Mesendoderm (in vitro differentiated cells): ENCODE measurements around the gene MAD1L1.

ENCODE experiments used
- DNase-seq: peaks from one replicate; pipeline ENCODE4 v3.0.0; 2013
- H2AK5ac ChIP-seq: 2 replicates; pipeline ENCODE4 v1.6.1; 2013; ENCODE audit warnings: low read length, inconsistent platforms
- H2BK120ac ChIP-seq: 2 replicates; pipeline ENCODE4 v1.6.1; 2013; ENCODE audit warnings: low read depth, mild to moderate bottlenecking, low read length, moderate library complexity, mixed read lengths
- H2BK15ac ChIP-seq: replicated peaks from 2 replicates; pipeline ENCODE4 v1.6.1; 2013; ENCODE audit warnings: low read depth, mild to moderate bottlenecking, moderate library complexity
- H2BK5ac ChIP-seq: 2 replicates; pipeline ENCODE4 v1.6.1; 2013; ENCODE audit warnings: low read length, inconsistent platforms
- H3K18ac ChIP-seq: 2 replicates; pipeline ENCODE4 v1.6.1; 2013; ENCODE audit warnings: mild to moderate bottlenecking, low read length, mixed read lengths
- H3K23ac ChIP-seq: one replicate; pipeline ENCODE4 v1.6.1; 2013; ENCODE audit warnings: low read length
- H3K27ac ChIP-seq: 2 replicates; pipeline ENCODE4 v1.5.1; 2013; ENCODE audit warnings: low read depth, mild to moderate bottlenecking, inconsistent platforms, low read length, moderate library complexity
- H3K27me3 ChIP-seq: 2 replicates; pipeline ENCODE4 v1.6.1; 2013; ENCODE audit warnings: low read length, control low read depth, mild to moderate bottlenecking, inconsistent platforms; ENCODE audit not compliant: insufficient read depth, poor library complexity
- H3K36me3 ChIP-seq: 2 replicates; pipeline ENCODE4 v1.6.1; 2013; ENCODE audit warnings: low read length, inconsistent platforms; ENCODE audit not compliant: control insufficient read depth, insufficient read depth
- H3K4ac ChIP-seq: one replicate; pipeline ENCODE4 v1.6.1; 2013; ENCODE audit warnings: low read depth, mild to moderate bottlenecking, low read length, moderate library complexity
- H3K4me1 ChIP-seq: 2 replicates; pipeline ENCODE4 v1.6.1; 2013; ENCODE audit warnings: low read depth, low read length, inconsistent platforms; ENCODE audit not compliant: control insufficient read depth
- H3K4me2 ChIP-seq: 2 replicates; pipeline ENCODE4 v1.6.1; 2013; ENCODE audit warnings: low read length
- H3K4me3 ChIP-seq: 2 replicates; pipeline ENCODE4 v1.5.1; 2013; ENCODE audit warnings: mild to moderate bottlenecking, low read length
- H3K56ac ChIP-seq: one replicate; pipeline ENCODE4 v1.6.1; 2013; ENCODE audit warnings: low read length
- H3K79me1 ChIP-seq: 2 replicates; pipeline ENCODE4 v1.6.1; 2013; ENCODE audit warnings: low read length, inconsistent platforms
- H3K79me2 ChIP-seq: 2 replicates; pipeline ENCODE4 v1.6.1; 2013; ENCODE audit warnings: mild to moderate bottlenecking, low read length; ENCODE audit not compliant: control insufficient read depth, insufficient read depth
- H3K9ac ChIP-seq: 2 replicates; pipeline ENCODE4 v1.6.1; 2013; ENCODE audit warnings: low read length, inconsistent platforms
- H4K5ac ChIP-seq: one replicate; pipeline ENCODE4 v1.6.1; 2013; ENCODE audit warnings: low read length
- H4K8ac ChIP-seq: one replicate; pipeline ENCODE4 v1.6.1; 2013; ENCODE audit warnings: low read depth, mild to moderate bottlenecking, control low read depth, low read length, moderate library complexity
- WGBS: extraction: QIAGEN DNeasy Blood & Tissue Kit; methylation state at CpG from one replicate; pipeline ENCODE4 v1.1.7; 2013; ENCODE audit warnings: low lambda C conversion rate, missing lambda C conversion rate; ENCODE audit not compliant: insufficient coverage; ENCODE audit errors: extremely low coverage; 5-methylcytosine and 5-hydroxymethylcytosine counted together

The MAD1L1 gene

GRCh38 chr7:1898628-1899185, 334.0 kb downstream of the MAD1L1 start:
- Histone ChIP-seq H4K5ac (no peak overlapping the region), H4K8ac (no peak overlapping the region), H2BK5ac (no peak overlapping the region), H3K4me3 (no peak overlapping the region), H3K4ac (no peak overlapping the region), H3K27me3 (no peaks in the 10 kb centered on the region), H3K4me2 (no peak overlapping the region), H3K56ac (no peak overlapping the region), H3K36me3 (no peaks in the 10 kb centered on the region), H2AK5ac (no peak overlapping the region), H3K79me1 (no peaks in the 10 kb centered on the region), H3K79me2 (no peaks in the 10 kb centered on the region), H3K18ac (no peak overlapping the region), H3K27ac (no peak overlapping the region), H3K23ac (no peak overlapping the region), H2BK15ac (no peak overlapping the region), H2BK120ac (no peak overlapping the region), H3K9ac (no peak overlapping the region), H3K4me1 (no peaks in the 10 kb centered on the region)
- no CpG with 5 or more reads among the region's 24 CpGs for WGBS
- DNase-seq: no peak

- no CpG with 5 or more reads among the region's 40 CpGs for whole genome bisulfite sequencing
- Histone ChIP-seq H3K27ac (no peak overlapping the region), H2BK120ac (no peak overlapping the region), H2BK15ac (no peak overlapping the region), H4K8ac (no peak overlapping the region), H3K9ac (no peak overlapping the region), H3K4me2 (no peak overlapping the region), H3K79me1 (no peaks in the 10 kb centered on the region), H3K18ac (no peak overlapping the region), H3K4ac (no peak overlapping the region), H3K23ac (no peak overlapping the region), H3K56ac (no peak overlapping the region), H3K4me1 (no peaks in the 10 kb centered on the region), H3K4me3 (no peak overlapping the region), H3K36me3 (no peaks in the 10 kb centered on the region), H4K5ac (no peak overlapping the region), H3K79me2 (no peaks in the 10 kb centered on the region), H2BK5ac (no peak overlapping the region), H2AK5ac (no peak overlapping the region), H3K27me3 (no peaks in the 10 kb centered on the region)
- no peak for DNase-seq
Observed at GRCh38 chr7:1897861-1898627, 334.7 kb downstream of the MAD1L1 start.

- Histone ChIP-seq H3K18ac (no peak overlapping the region), H3K4me3 (no peak overlapping the region), H3K27ac (no peak overlapping the region), H3K27me3 (no peaks in the 10 kb centered on the region), H4K8ac (no peak overlapping the region), H3K4ac (no peak overlapping the region), H3K79me1 (no peaks in the 10 kb centered on the region), H2AK5ac (no peak overlapping the region), H3K9ac (no peak overlapping the region), H3K56ac (no peak overlapping the region), H3K4me1 (no peaks in the 10 kb centered on the region), H3K79me2 (no peaks in the 10 kb centered on the region), H3K36me3 (no peaks in the 10 kb centered on the region), H2BK15ac (no peak overlapping the region), H3K23ac (no peak overlapping the region), H2BK5ac (no peak overlapping the region), H4K5ac (no peak overlapping the region), H3K4me2 (no peak overlapping the region), H2BK120ac (no peak overlapping the region)
- no CpG with 5 or more reads among the region's 41 CpGs for WGBS
- no peak for DNase-seq
Observed at GRCh38 chr7:1897076-1897860, 335.5 kb downstream of the MAD1L1 start.

GRCh38 chr7:1895664-1896515, 336.9 kb downstream of the MAD1L1 start:
- no CpG with 5 or more reads among the region's 30 CpGs for WGBS
- H3K23ac ChIP-seq: no peak overlapping the region

GRCh38 chr7:1894906-1895663, 337.7 kb downstream of the MAD1L1 start:
- Histone ChIP-seq H3K4ac (no peak overlapping the region), H3K36me3 (no peaks in the 10 kb centered on the region), H3K79me2 (no peaks in the 10 kb centered on the region), H3K56ac (no peak overlapping the region), H3K23ac (no peak overlapping the region), H3K27me3 (no peaks in the 10 kb centered on the region), H3K4me1 (no peaks in the 10 kb centered on the region), H3K9ac (no peak overlapping the region), H2AK5ac (no peak overlapping the region), H4K5ac (no peak overlapping the region), H2BK15ac (no peak overlapping the region), H2BK120ac (no peak overlapping the region), H3K18ac (no peak overlapping the region), H3K4me3 (no peak overlapping the region), H3K79me1 (no peaks in the 10 kb centered on the region), H2BK5ac (no peak overlapping the region), H3K4me2 (no peak overlapping the region), H4K8ac (no peak overlapping the region), H3K27ac (no peak overlapping the region)
- WGBS: no CpG with 5 or more reads among the region's 15 CpGs
- DNase-seq: no peak

More at GRCh38 chr7:1895664-1896515, 336.9 kb downstream of the MAD1L1 start:
- H2BK5ac ChIP-seq: no peak overlapping the region
- no peak for DNase-seq
- H4K5ac ChIP-seq: no peak overlapping the region
- no peak overlapping the region for H3K27ac ChIP-seq
- H3K4me3 ChIP-seq: no peak overlapping the region
- no peaks in the 10 kb centered on the region for H3K79me1 ChIP-seq
- no peak overlapping the region for H2AK5ac ChIP-seq
- H3K4ac ChIP-seq: no peak overlapping the region
- no peak overlapping the region for H3K56ac ChIP-seq
- H3K27me3 ChIP-seq: no peaks in the 10 kb centered on the region
- no peak overlapping the region for H2BK15ac ChIP-seq
- no peak overlapping the region for H3K4me2 ChIP-seq
- H4K8ac ChIP-seq: no peak overlapping the region
- no peak overlapping the region for H3K18ac ChIP-seq
- no peaks in the 10 kb centered on the region for H3K79me2 ChIP-seq
- H3K9ac ChIP-seq: no peak overlapping the region
- H3K4me1 ChIP-seq: no peaks in the 10 kb centered on the region
- no peaks in the 10 kb centered on the region for H3K36me3 ChIP-seq
- H2BK120ac ChIP-seq: no peak overlapping the region
